ENCODE measurements around the gene CCDC9. TPM values are rescaled to one million over a fixed set of nuclear protein-coding genes. Genes with fewer than 3 reads are reported as not detected.
A peak's percentile ranks its signal among the peaks of the same experiment; 100 is the strongest.

Gene CCDC9
- total and polyA plus RNA-seq, 2 of the 13 experiments (the other 11 are each of a cell fraction or from before 2014, with no cell fraction given) = 2.9 to 6.3 TPM

DNA sequence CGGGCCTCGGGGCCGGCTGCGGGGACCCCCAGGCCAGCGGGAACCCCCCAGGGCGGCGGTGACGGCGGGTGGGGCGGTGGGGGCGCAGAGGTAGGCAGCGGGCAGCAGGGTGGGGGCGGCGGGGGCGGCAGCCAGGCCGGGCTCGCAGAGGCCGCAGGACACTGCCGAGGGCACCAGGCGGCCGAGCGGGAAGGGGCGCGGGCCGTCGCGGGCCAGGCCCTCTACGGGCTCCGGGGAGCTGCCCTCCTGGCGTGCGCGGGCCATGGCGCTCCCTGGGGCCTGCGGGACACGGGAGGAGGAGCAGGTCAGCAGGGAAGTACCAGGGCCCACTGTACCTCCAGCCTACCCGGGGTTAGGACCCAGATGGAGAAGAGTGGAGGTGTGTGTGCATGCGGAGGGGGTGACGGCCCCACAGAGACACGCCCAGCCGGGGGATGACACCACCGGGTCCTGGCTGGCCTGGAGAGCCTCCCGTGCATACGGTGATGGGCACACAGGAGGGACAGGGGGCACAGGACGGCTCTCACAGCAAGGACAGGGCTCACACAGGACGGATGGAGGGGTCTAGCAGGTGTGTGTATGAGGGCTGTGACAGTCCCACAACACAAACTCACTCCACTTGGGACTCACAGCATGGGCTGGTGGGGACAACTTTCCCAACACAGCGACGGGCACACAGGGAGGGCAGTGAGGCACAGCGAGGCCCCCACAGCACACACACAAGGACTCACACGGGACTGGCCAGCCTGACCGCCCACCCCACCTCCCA is 28.0 kb upstream of the CCDC9 start (continued):
- TF ChIP-seq, protein P1, sequence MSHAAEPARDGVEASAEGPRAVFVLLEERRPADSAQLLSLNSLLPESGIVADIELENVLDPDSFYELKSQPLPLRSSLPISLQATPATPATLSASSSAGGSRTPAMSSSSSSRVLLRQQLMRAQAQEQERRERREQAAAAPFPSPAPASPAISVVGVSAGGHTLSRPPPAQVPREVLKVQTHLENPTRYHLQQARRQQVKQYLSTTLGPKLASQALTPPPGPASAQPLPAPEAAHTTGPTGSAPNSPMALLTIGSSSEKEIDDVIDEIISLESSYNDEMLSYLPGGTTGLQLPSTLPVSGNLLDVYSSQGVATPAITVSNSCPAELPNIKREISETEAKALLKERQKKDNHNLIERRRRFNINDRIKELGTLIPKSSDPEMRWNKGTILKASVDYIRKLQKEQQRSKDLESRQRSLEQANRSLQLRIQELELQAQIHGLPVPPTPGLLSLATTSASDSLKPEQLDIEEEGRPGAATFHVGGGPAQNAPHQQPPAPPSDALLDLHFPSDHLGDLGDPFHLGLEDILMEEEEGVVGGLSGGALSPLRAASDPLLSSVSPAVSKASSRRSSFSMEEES (CRISPR knock-in tag; IDR thresholded peaks at IDR 0.05) = no peak
- TF ChIP-seq FIP1L1 (IDR thresholded peaks at IDR 0.05; ENCODE audit: borderline replicate concordance, insufficient read depth, low read depth, low read length) = no peak
- no peak for TF ChIP-seq ZNF644 (CRISPR knock-in tag; IDR thresholded peaks at IDR 0.05; ENCODE audit: low read depth)
- 0 out of 2 replicates have a peak, but pooled peaks have one; percentile 20 for TF ChIP-seq TGIF2 (CRISPR knock-in tag; IDR thresholded peaks at IDR 0.05)
- TF ChIP-seq ZSCAN29 (CRISPR knock-in tag; conservative IDR thresholded peaks at IDR 0.05) = no peak
- peak; percentile 44; the same call in 1 of the 2 replicates for TF ChIP-seq MIXL1 (CRISPR knock-in tag; IDR thresholded peaks at IDR 0.05)
- TF ChIP-seq SMAD9 (CRISPR knock-in tag; IDR thresholded peaks at IDR 0.05) = no peak
- TF ChIP-seq, protein P2, sequence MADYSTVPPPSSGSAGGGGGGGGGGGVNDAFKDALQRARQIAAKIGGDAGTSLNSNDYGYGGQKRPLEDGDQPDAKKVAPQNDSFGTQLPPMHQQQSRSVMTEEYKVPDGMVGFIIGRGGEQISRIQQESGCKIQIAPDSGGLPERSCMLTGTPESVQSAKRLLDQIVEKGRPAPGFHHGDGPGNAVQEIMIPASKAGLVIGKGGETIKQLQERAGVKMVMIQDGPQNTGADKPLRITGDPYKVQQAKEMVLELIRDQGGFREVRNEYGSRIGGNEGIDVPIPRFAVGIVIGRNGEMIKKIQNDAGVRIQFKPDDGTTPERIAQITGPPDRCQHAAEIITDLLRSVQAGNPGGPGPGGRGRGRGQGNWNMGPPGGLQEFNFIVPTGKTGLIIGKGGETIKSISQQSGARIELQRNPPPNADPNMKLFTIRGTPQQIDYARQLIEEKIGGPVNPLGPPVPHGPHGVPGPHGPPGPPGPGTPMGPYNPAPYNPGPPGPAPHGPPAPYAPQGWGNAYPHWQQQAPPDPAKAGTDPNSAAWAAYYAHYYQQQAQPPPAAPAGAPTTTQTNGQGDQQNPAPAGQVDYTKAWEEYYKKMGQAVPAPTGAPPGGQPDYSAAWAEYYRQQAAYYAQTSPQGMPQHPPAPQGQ (CRISPR knock-in tag; IDR thresholded peaks at IDR 0.05; ENCODE audit: borderline replicate concordance) = no peak
- TF ChIP-seq DMAP1 (CRISPR knock-in tag; IDR thresholded peaks at IDR 0.05) = 0 out of 2 replicates have a peak, but pooled peaks have one; percentile 27
- no peak for TF ChIP-seq CREBL2 (CRISPR knock-in tag; IDR thresholded peaks at IDR 0.05; ENCODE audit: borderline replicate concordance)
- no peak for TF ChIP-seq SCMH1 (CRISPR knock-in tag; IDR thresholded peaks at IDR 0.05; ENCODE audit: borderline replicate concordance)
- TF ChIP-seq NFKBIZ (CRISPR knock-in tag; IDR thresholded peaks at IDR 0.05) = 0 out of 2 replicates have a peak, but pooled peaks have one; percentile 27
- no peak for TF ChIP-seq ZNF556 (CRISPR knock-in tag; IDR thresholded peaks at IDR 0.05; ENCODE audit: borderline replicate concordance)
- no peak for TF ChIP-seq SMYD3 (CRISPR knock-in tag; IDR thresholded peaks at IDR 0.05)
- no peak for TF ChIP-seq SP1 (IDR thresholded peaks at IDR 0.05)
- TF ChIP-seq SP1 (CRISPR knock-in tag; IDR thresholded peaks at IDR 0.05) = peak; percentile 49; the same call in 1 of the 2 replicates
- no peak for TF ChIP-seq HES4 (CRISPR knock-in tag; IDR thresholded peaks at IDR 0.05; ENCODE audit: borderline replicate concordance)
- no peak for TF ChIP-seq TCF7L2 (IDR thresholded peaks at IDR 0.05; ENCODE audit: low read depth, low read length)
- 0 out of 2 replicates have a peak, but pooled peaks have one; percentile 19 for TF ChIP-seq MAZ (IDR thresholded peaks at IDR 0.05; ENCODE audit: borderline replicate concordance, low read depth, low read length)
- no peak for TF ChIP-seq MAZ (CRISPR knock-in tag; IDR thresholded peaks at IDR 0.05; ENCODE audit: low read depth)
- no peak for TF ChIP-seq ZNF235 (CRISPR knock-in tag; IDR thresholded peaks at IDR 0.05; ENCODE audit: borderline replicate concordance)
- TF ChIP-seq ZNF18 (CRISPR knock-in tag; IDR thresholded peaks at IDR 0.05; ENCODE audit: insufficient replicate concordance) = no peak
- no peak for TF ChIP-seq CENPX (CRISPR knock-in tag; IDR thresholded peaks at IDR 0.05)
- peak; percentile 50; the same call in 1 of the 2 replicates for TF ChIP-seq ZNF614 (CRISPR knock-in tag; IDR thresholded peaks at IDR 0.05; ENCODE audit: borderline replicate concordance)
- TF ChIP-seq WIZ (CRISPR knock-in tag; IDR thresholded peaks at IDR 0.05) = no peak
- no peak for TF ChIP-seq RFXANK (CRISPR knock-in tag; IDR thresholded peaks at IDR 0.05)
- no peak; the same call in 1 of the 2 replicates for TF ChIP-seq ZNF746 (CRISPR knock-in tag; IDR thresholded peaks at IDR 0.05)
